CD14-positive monocyte (primary cell): ENCODE data around the gene NCKAP1. TPM values are rescaled to one million over a fixed set of nuclear protein-coding genes. Genes with fewer than 3 reads are reported as not detected.
A peak's percentile ranks its signal among the peaks of the same experiment; 100 is the strongest.

Experiments used
- DNase-seq, 3 donors: peaks; one replicate each; pipeline ENCODE4 v3.0.0-alpha.2; 2011 to 2022
- H2AFZ ChIP-seq: 2 replicates; pipeline ENCODE4 v1.6.0; 2012; ENCODE audit warnings: mild to moderate bottlenecking, low read depth, low read length, inconsistent platforms; ENCODE audit not compliant: insufficient read depth, poor library complexity, severe bottlenecking
- H3K27ac ChIP-seq, 2 donors: 1 replicate in 1 of 2; 2 replicates in 1 of 2; pipeline ENCODE4 v1.5.1; 2012 to 2013; ENCODE audit warnings: low read length in 2 of 2, control low read depth in 1 of 2, inconsistent platforms in 1 of 2, low read depth in 1 of 2, mild to moderate bottlenecking in 1 of 2
- H3K27me3 ChIP-seq, 2 donors: one replicate each; pipeline versions ENCODE4 v1.6.0 to v1.6.1; 2011 to 2013; ENCODE audit warnings: low read length in 2 of 2; ENCODE audit not compliant: control insufficient read depth in 2 of 2, insufficient read depth in 2 of 2
- H3K36me3 ChIP-seq, 2 donors: replicated peaks in 1 of 2; 1 replicate in 1 of 2; 2 replicates in 1 of 2; pipeline versions ENCODE4 v1.5.1 to v1.6.1; 2012 to 2013; ENCODE audit warnings: low read length in 2 of 2, control low read depth in 1 of 2, inconsistent platforms in 1 of 2, mild to moderate bottlenecking in 1 of 2; ENCODE audit not compliant: insufficient read depth in 2 of 2, control insufficient read depth in 1 of 2
- H3K4me1 ChIP-seq, 2 donors: 1 replicate in 1 of 2; 2 replicates in 1 of 2; pipeline versions ENCODE4 v1.5.1 to v1.6.1; 2012 to 2013; ENCODE audit warnings: low read length in 2 of 2, control low read depth in 1 of 2, inconsistent platforms in 1 of 2, mild to moderate bottlenecking in 1 of 2, moderate library complexity in 1 of 2; ENCODE audit not compliant: insufficient read depth in 2 of 2, control insufficient read depth in 1 of 2
- H3K4me2 ChIP-seq: replicated peaks from 2 replicates; pipeline ENCODE3; 2012; ENCODE audit warnings: low read length, moderate library complexity, mild to moderate bottlenecking; ENCODE audit not compliant: poor library complexity, severe bottlenecking; ENCODE audit errors: extremely low read depth
- H3K4me3 ChIP-seq, 3 experiments: fragments of 200-600 bp in 1 of 3; sonication (generic) in 1 of 3; replicated peaks in 1 of 3; 1 replicate in 2 of 3; 2 replicates in 1 of 3; pipeline ENCODE4 v1.5.1; 2011 to 2013; ENCODE audit warnings: low read length in 3 of 3, mild to moderate bottlenecking in 3 of 3, control low read depth in 2 of 3, low read depth in 2 of 3, inconsistent platforms in 1 of 3, moderate library complexity in 1 of 3
- H3K79me2 ChIP-seq: 2 replicates; pipeline ENCODE4 v1.6.0; 2012; ENCODE audit warnings: mild to moderate bottlenecking, control low read depth, inconsistent platforms, low read length, moderate library complexity; ENCODE audit not compliant: insufficient read depth
- H3K9ac ChIP-seq: 2 replicates; pipeline ENCODE4 v1.6.0; 2017; ENCODE audit warnings: low read length, mild to moderate bottlenecking; ENCODE audit not compliant: insufficient read depth, poor library complexity, severe bottlenecking
- H3K9me3 ChIP-seq, 2 donors: replicated peaks in 1 of 2; 1 replicate in 1 of 2; 2 replicates in 1 of 2; pipeline versions ENCODE4 v1.5.1 to v1.6.1; 2012 to 2013; ENCODE audit warnings: low read length in 2 of 2, control low read depth in 1 of 2; ENCODE audit not compliant: control insufficient read depth in 1 of 2, insufficient read depth in 1 of 2
- H4K20me1 ChIP-seq: 2 replicates; pipeline ENCODE4 v1.6.0; 2012; ENCODE audit warnings: mild to moderate bottlenecking, low read length, control low read depth, moderate library complexity; ENCODE audit not compliant: insufficient read depth
- H3K27ac Mint-ChIP-seq, 7 donors: one replicate each; pipeline ENCODE4 v1.8.0; 2020; ENCODE audit warnings: mild to moderate bottlenecking in 7 of 7, mixed read lengths in 7 of 7, moderate library complexity in 6 of 7, inconsistent platforms in 2 of 7
- H3K27me3 Mint-ChIP-seq, 3 donors: one replicate each; pipeline ENCODE4 v1.8.0; 2021 to 2022; ENCODE audit warnings: low read depth in 3 of 3, mild to moderate bottlenecking in 3 of 3, mixed read lengths in 3 of 3, moderate library complexity in 3 of 3, inconsistent platforms in 1 of 3
- H3K36me3 Mint-ChIP-seq, 2 donors: one replicate each; pipeline ENCODE4 v1.8.0; 2020; ENCODE audit warnings: mixed read lengths in 2 of 2, inconsistent platforms in 1 of 2, mild to moderate bottlenecking in 1 of 2
- H3K4me1 Mint-ChIP-seq: one replicate; pipeline ENCODE4 v1.8.0; 2020; ENCODE audit warnings: mild to moderate bottlenecking, mixed read lengths
- H3K4me3 Mint-ChIP-seq, 2 donors: one replicate each; pipeline ENCODE4 v1.8.0; 2020; ENCODE audit warnings: mild to moderate bottlenecking in 2 of 2, mixed read lengths in 2 of 2, moderate library complexity in 1 of 2
- H3K9me3 Mint-ChIP-seq, 7 donors: one replicate each; pipeline ENCODE4 v1.8.0; 2020 to 2022; ENCODE audit warnings: mixed read lengths in 7 of 7, mild to moderate bottlenecking in 6 of 7, moderate library complexity in 6 of 7, inconsistent platforms in 2 of 7
- WGBS: methylation state at CpG from one replicate; pipeline ENCODE4 v1.1.5; 2013; ENCODE audit warnings: missing lambda C conversion rate; ENCODE audit not compliant: insufficient coverage; 5-methylcytosine and 5-hydroxymethylcytosine counted together
- intact Hi-C, 2 donors: fragments of 100-400 bp; cut with micrococcal nuclease; formaldehyde crosslinking; loops; one replicate each; pipeline versions ENCODE4 v1.15.0 to v1.15.1; 2023
- polyA plus RNA-seq, 3 donors: library from polyadenylated mRNA; depleted of rRNA in 1 of 3; unstranded in 2 of 3; stranded (reverse) in 1 of 3; fragments of 300-500 nt in 2 of 3; fragments of >200 nt in 1 of 3; fragmentation: Illumina TruSeq in 2 of 3; gene quantifications; 1 replicate in 2 of 3; 2 replicates in 1 of 3; pipeline ENCODE4 v1.2.3, GENCODE V29; 2012 to 2021
- TF ChIP-seq, protein P1 (sequence below): fragments of 200-600 bp; IDR thresholded peaks from one replicate; pipeline ENCODE4 v1.8.0; 2022; ENCODE audit warnings: antibody characterized with exemption, mild to moderate bottlenecking

NCKAP1 gene
- polyA plus RNA-seq, 3 donors: 0.01 TPM; not detected in 2

DNA sequence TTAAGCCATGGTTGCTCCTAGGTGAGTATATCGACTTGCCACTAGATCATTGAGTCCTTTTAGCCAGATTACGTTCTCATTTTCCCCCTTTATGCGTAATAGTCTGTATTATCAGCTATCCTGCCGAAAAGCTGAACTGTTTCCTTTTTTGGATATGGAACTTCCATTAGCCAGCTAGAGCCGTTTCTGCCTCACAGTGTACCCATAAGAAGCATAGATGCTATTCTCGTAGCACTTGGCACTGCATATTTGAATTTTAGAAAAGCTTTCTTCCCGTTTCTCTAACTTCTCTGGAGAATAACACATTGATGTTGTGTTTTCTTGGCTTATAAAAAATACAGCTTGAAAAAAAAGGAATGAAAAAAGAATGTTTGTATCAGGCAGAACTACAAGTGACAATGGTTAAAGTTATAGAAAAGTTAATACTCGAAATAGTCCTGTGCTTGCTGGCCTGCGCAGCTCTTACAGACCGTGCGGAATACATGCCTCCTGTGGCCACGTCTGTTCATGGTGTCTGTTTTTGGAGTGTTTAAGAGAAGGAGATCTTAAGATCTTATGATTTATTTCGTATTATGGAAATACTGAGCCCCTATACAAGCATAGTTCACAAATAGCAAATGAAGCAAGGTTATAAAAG is 41.0 kb upstream of the NCKAP1 start:
- peak overlapping the region; percentile 96 for H2AFZ ChIP-seq
- no peaks in the 10 kb centered on the region for H3K36me3 Mint-ChIP-seq
- DNase-seq: peak in 1 of 3 donors; percentile 3
- no peaks in the 10 kb centered on the region for H4K20me1 ChIP-seq
- peak overlapping the region; percentile 57 for H3K9ac ChIP-seq
- no peaks in the 10 kb centered on the region for H3K9me3 Mint-ChIP-seq
- H3K4me1 ChIP-seq: peaks cover 8 to 17% of the 10 kb centered on the region in 2 donors
- peaks cover 5 to 21% (median 17%) of the 10 kb centered on the region in 3 donors for H3K27me3 Mint-ChIP-seq
- H3K27ac Mint-ChIP-seq: no peak overlapping the region
- peaks cover 15% of the 10 kb centered on the region for H3K4me1 Mint-ChIP-seq
- peak overlapping the region; percentile 70 to 97 (median 96) for H3K4me3 ChIP-seq
- H3K4me2 ChIP-seq: peak overlapping the region; percentile 88
- H3K27ac ChIP-seq: peak overlapping the region in 1 of 2 donors; percentile 30
- peak overlapping the region; percentile 96 to 98 for H3K4me3 Mint-ChIP-seq
- TF ChIP-seq, protein P1, sequence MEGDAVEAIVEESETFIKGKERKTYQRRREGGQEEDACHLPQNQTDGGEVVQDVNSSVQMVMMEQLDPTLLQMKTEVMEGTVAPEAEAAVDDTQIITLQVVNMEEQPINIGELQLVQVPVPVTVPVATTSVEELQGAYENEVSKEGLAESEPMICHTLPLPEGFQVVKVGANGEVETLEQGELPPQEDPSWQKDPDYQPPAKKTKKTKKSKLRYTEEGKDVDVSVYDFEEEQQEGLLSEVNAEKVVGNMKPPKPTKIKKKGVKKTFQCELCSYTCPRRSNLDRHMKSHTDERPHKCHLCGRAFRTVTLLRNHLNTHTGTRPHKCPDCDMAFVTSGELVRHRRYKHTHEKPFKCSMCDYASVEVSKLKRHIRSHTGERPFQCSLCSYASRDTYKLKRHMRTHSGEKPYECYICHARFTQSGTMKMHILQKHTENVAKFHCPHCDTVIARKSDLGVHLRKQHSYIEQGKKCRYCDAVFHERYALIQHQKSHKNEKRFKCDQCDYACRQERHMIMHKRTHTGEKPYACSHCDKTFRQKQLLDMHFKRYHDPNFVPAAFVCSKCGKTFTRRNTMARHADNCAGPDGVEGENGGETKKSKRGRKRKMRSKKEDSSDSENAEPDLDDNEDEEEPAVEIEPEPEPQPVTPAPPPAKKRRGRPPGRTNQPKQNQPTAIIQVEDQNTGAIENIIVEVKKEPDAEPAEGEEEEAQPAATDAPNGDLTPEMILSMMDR: no peak
- H3K79me2 ChIP-seq: no peaks in the 10 kb centered on the region
- no peaks in the 10 kb centered on the region for H3K9me3 ChIP-seq
- WGBS: 16% methylated on average over 7 of the region's 13 CpGs
- peaks cover 26 to 28% of the 10 kb centered on the region in 2 donors for H3K27me3 ChIP-seq
- intact Hi-C loops: no loop called here
- no peaks in the 10 kb centered on the region for H3K36me3 ChIP-seq

DNA sequence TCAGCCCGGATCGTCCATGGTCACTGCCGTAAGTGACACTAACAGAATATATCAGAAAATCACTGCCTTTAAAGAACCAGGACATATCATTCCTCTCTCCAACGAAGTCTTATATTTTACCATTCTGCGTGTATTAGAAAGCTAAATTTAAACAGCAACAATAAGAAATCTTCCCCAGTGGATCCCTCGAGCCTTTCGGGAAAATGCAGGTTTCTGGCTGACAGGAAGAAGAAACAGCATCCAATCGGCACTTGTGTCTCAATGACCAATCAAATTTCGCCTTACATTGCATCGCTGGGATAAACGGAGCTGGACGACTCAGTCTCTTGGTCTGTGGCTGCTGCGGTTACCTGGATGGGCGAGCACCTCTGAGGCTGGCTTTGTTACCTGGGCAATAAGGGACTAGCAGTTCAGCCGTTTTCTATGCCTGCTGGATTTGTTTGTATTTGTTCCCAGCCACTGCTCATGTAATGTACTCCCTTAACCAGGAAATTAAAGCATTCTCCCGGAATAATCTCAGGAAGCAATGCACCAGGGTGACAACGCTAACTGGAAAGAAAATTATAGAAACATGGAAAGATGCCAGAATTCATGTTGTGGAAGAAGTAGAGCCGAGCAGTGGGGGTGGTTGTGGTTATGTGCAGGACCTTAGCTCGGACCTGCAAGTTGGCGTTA is 40.3 kb upstream of the NCKAP1 start, which contains the start of gene DUSP19:
DUSP19 (plus strand) TSS at position 284 of the 675 bp plus-strand sequence; CDS start at position 471, 187 bp downstream.
- 5% methylated on average over 17 of the region's 20 CpGs for WGBS
- peaks cover 5 to 22% (median 22%) of the 10 kb centered on the region in 3 donors for H3K27me3 Mint-ChIP-seq

More for the DNA sequence above, 40.3 kb upstream of the NCKAP1 start, which contains the start of gene DUSP19:
- Histone ChIP-seq H3K36me3 (no peaks in the 10 kb centered on the region), H3K9ac (peak within 1 kb of the TSS; percentile 57), H4K20me1 (no peaks in the 10 kb centered on the region), H3K4me2 (peak within 1 kb of the TSS; percentile 88), H3K79me2 (no peaks in the 10 kb centered on the region), H2AFZ (peak within 1 kb of the TSS; percentile 96), H3K27ac (peak within 1 kb of the TSS in 1 of 2 donors; percentile 30), H3K4me3 (peak within 1 kb of the TSS; percentile 70 to 97 (median 96)), H3K27me3 (peaks cover 26 to 28% of the 10 kb centered on the region in 2 donors), H3K4me1 (peaks cover 8 to 17% of the 10 kb centered on the region in 2 donors), H3K9me3 (no peaks in the 10 kb centered on the region)
- Mint-ChIP-seq H3K36me3 (no peaks in the 10 kb centered on the region), H3K27ac (peak within 1 kb of the TSS in 5 of 7 donors; percentile 20 to 77 (median 33)), H3K4me1 (peaks cover 15% of the 10 kb centered on the region), H3K9me3 (no peaks in the 10 kb centered on the region), H3K4me3 (peak within 1 kb of the TSS; percentile 96 to 98)
- TF ChIP-seq, protein P1: no peak
- intact Hi-C loops: no loop called here
- DNase-seq: peak; percentile 67 to 85 (median 81)
